ENCODE measurements around the gene NEDD4L.

NEDD4L gene

GRCh38 chr18:58310517-58310916, 266.5 kb downstream of the NEDD4L start:
- Histone ChIP-seq H3K9ac (ENCODE audit: low read length) (no peak overlapping the region), H3K36me3 (ENCODE audit: control insufficient read depth, insufficient read depth, low read length) (no peaks in the 10 kb centered on the region), H3K27me3 (ENCODE audit: control insufficient read depth, insufficient read depth, low read length) (no peaks in the 10 kb centered on the region), H3K4me3 (ENCODE audit: low read depth, low read length) (no peak overlapping the region), H3K9me3 (ENCODE audit: control insufficient read depth, insufficient read depth, low read depth, low read length) (peaks cover 3% of the 10 kb centered on the region; the same call in 1 of the 2 replicates), H3K4me1 (ENCODE audit: control insufficient read depth, insufficient read depth, low read length) (peaks cover 6% of the 10 kb centered on the region), H3K27ac (ENCODE audit: low read depth, low read length) (no peak overlapping the region)

GRCh38 chr18:58311390-58311789, 267.4 kb downstream of the NEDD4L start:
- no peaks in the 10 kb centered on the region for H3K36me3 ChIP-seq (ENCODE audit: control insufficient read depth, insufficient read depth, low read length)
- 0 out of 2 replicates have a peak, but pooled peaks cover 4% of the 10 kb centered on the region for H3K27me3 ChIP-seq (ENCODE audit: control insufficient read depth, insufficient read depth, low read length)
- H3K4me3 ChIP-seq (ENCODE audit: low read depth, low read length), result no peak overlapping the region
- peaks cover 15% of the 10 kb centered on the region for H3K4me1 ChIP-seq (ENCODE audit: control insufficient read depth, insufficient read depth, low read length)
- H3K9ac ChIP-seq (ENCODE audit: low read length), result no peak overlapping the region
- no peaks in the 10 kb centered on the region; the same call in 1 of the 2 replicates for H3K9me3 ChIP-seq (ENCODE audit: control insufficient read depth, insufficient read depth, low read depth, low read length)
- no peak overlapping the region for H3K27ac ChIP-seq (ENCODE audit: low read depth, low read length)

- Histone ChIP-seq H3K4me3 (ENCODE audit: low read depth, low read length) (no peak overlapping the region), H3K4me1 (ENCODE audit: control insufficient read depth, insufficient read depth, low read length) (peaks cover 29% of the 10 kb centered on the region), H3K27ac (ENCODE audit: low read depth, low read length) (no peak overlapping the region), H3K9me3 (ENCODE audit: control insufficient read depth, insufficient read depth, low read depth, low read length) (no peaks in the 10 kb centered on the region), H3K36me3 (ENCODE audit: control insufficient read depth, insufficient read depth, low read length) (no peaks in the 10 kb centered on the region), H3K27me3 (ENCODE audit: control insufficient read depth, insufficient read depth, low read length) (peaks cover 4% of the 10 kb centered on the region; the same call in 1 of the 2 replicates), H3K9ac (ENCODE audit: low read length) (no peak overlapping the region)
These were observed 269.5 kb downstream of the NEDD4L start for GRCh38 chr18:58313491-58314032.

- no peaks in the 10 kb centered on the region for H3K36me3 ChIP-seq (ENCODE audit: control insufficient read depth, insufficient read depth, low read length)
- H3K27me3 ChIP-seq (ENCODE audit: control insufficient read depth, insufficient read depth, low read length), result peaks cover 4% of the 10 kb centered on the region; the same call in 1 of the 2 replicates
- H3K9me3 ChIP-seq (ENCODE audit: control insufficient read depth, insufficient read depth, low read depth, low read length), result no peaks in the 10 kb centered on the region
- H3K27ac ChIP-seq (ENCODE audit: low read depth, low read length), result no peak overlapping the region
- H3K4me1 ChIP-seq (ENCODE audit: control insufficient read depth, insufficient read depth, low read length), result peaks cover 29% of the 10 kb centered on the region
- no peak overlapping the region for H3K4me3 ChIP-seq (ENCODE audit: low read depth, low read length)
- no peak overlapping the region for H3K9ac ChIP-seq (ENCODE audit: low read length)
These were observed 270.3 kb downstream of the NEDD4L start for GRCh38 chr18:58314284-58314683.

GRCh38 chr18:58315041-58315440, 271.0 kb downstream of the NEDD4L start:
- Histone ChIP-seq H3K27ac (ENCODE audit: low read depth, low read length) (no peak overlapping the region), H3K9ac (ENCODE audit: low read length) (no peak overlapping the region), H3K4me3 (ENCODE audit: low read depth, low read length) (no peak overlapping the region), H3K4me1 (ENCODE audit: control insufficient read depth, insufficient read depth, low read length) (peaks cover 29% of the 10 kb centered on the region), H3K27me3 (ENCODE audit: control insufficient read depth, insufficient read depth, low read length) (peaks cover 4% of the 10 kb centered on the region; the same call in 1 of the 2 replicates), H3K36me3 (ENCODE audit: control insufficient read depth, insufficient read depth, low read length) (no peaks in the 10 kb centered on the region), H3K9me3 (ENCODE audit: control insufficient read depth, insufficient read depth, low read depth, low read length) (no peaks in the 10 kb centered on the region)

GRCh38 chr18:58315739-58316215, 271.8 kb downstream of the NEDD4L start:
- Histone ChIP-seq H3K36me3 (ENCODE audit: control insufficient read depth, insufficient read depth, low read length) (no peaks in the 10 kb centered on the region), H3K27me3 (ENCODE audit: control insufficient read depth, insufficient read depth, low read length) (peaks cover 4% of the 10 kb centered on the region; the same call in 1 of the 2 replicates), H3K9me3 (ENCODE audit: control insufficient read depth, insufficient read depth, low read depth, low read length) (no peaks in the 10 kb centered on the region), H3K9ac (ENCODE audit: low read length) (peak overlapping the region; percentile 29), H3K4me1 (ENCODE audit: control insufficient read depth, insufficient read depth, low read length) (peaks cover 29% of the 10 kb centered on the region), H3K4me3 (ENCODE audit: low read depth, low read length) (no peak overlapping the region; the same call in 1 of the 2 replicates), H3K27ac (ENCODE audit: low read depth, low read length) (peak overlapping the region; percentile 18; the same call in 1 of the 2 replicates)

GRCh38 chr18:58316396-58317342, 272.6 kb downstream of the NEDD4L start:
- Histone ChIP-seq H3K27ac (ENCODE audit: low read depth, low read length) (no peak overlapping the region), H3K9me3 (ENCODE audit: control insufficient read depth, insufficient read depth, low read depth, low read length) (no peaks in the 10 kb centered on the region), H3K36me3 (ENCODE audit: control insufficient read depth, insufficient read depth, low read length) (no peaks in the 10 kb centered on the region), H3K4me1 (ENCODE audit: control insufficient read depth, insufficient read depth, low read length) (peaks cover 29% of the 10 kb centered on the region), H3K4me3 (ENCODE audit: low read depth, low read length) (no peak overlapping the region; the same call in 1 of the 2 replicates), H3K9ac (ENCODE audit: low read length) (peak overlapping the region; percentile 29), H3K27me3 (ENCODE audit: control insufficient read depth, insufficient read depth, low read length) (peaks cover 4% of the 10 kb centered on the region; the same call in 1 of the 2 replicates)

- peaks cover 4% of the 10 kb centered on the region; the same call in 1 of the 2 replicates for H3K27me3 ChIP-seq (ENCODE audit: control insufficient read depth, insufficient read depth, low read length)
- peaks cover 3% of the 10 kb centered on the region for H3K36me3 ChIP-seq (ENCODE audit: control insufficient read depth, insufficient read depth, low read length)
- H3K9me3 ChIP-seq (ENCODE audit: control insufficient read depth, insufficient read depth, low read depth, low read length), result no peaks in the 10 kb centered on the region
- H3K4me1 ChIP-seq (ENCODE audit: control insufficient read depth, insufficient read depth, low read length), result peaks cover 29% of the 10 kb centered on the region
- H3K9ac ChIP-seq (ENCODE audit: low read length), result no peak overlapping the region
- H3K27ac ChIP-seq (ENCODE audit: low read depth, low read length), result no peak overlapping the region
- no peak overlapping the region for H3K4me3 ChIP-seq (ENCODE audit: low read depth, low read length)
These were observed 275.7 kb downstream of the NEDD4L start for GRCh38 chr18:58319719-58320118.

- H3K36me3 ChIP-seq (ENCODE audit: control insufficient read depth, insufficient read depth, low read length), result peaks cover 8% of the 10 kb centered on the region
- no peak overlapping the region for H3K4me3 ChIP-seq (ENCODE audit: low read depth, low read length)
- H3K27ac ChIP-seq (ENCODE audit: low read depth, low read length), result no peak overlapping the region
- no peaks in the 10 kb centered on the region for H3K9me3 ChIP-seq (ENCODE audit: control insufficient read depth, insufficient read depth, low read depth, low read length)
- no peaks in the 10 kb centered on the region; the same call in 1 of the 2 replicates for H3K27me3 ChIP-seq (ENCODE audit: control insufficient read depth, insufficient read depth, low read length)
- peaks cover 17% of the 10 kb centered on the region for H3K4me1 ChIP-seq (ENCODE audit: control insufficient read depth, insufficient read depth, low read length)
- H3K9ac ChIP-seq (ENCODE audit: low read length), result no peak overlapping the region
These were observed 277.0 kb downstream of the NEDD4L start for GRCh38 chr18:58320907-58321561.

GRCh38 chr18:58321986-58322385, 278.0 kb downstream of the NEDD4L start:
- Histone ChIP-seq H3K9ac (ENCODE audit: low read length) (no peak overlapping the region), H3K36me3 (ENCODE audit: control insufficient read depth, insufficient read depth, low read length) (peaks cover 8% of the 10 kb centered on the region), H3K27me3 (ENCODE audit: control insufficient read depth, insufficient read depth, low read length) (no peaks in the 10 kb centered on the region; the same call in 1 of the 2 replicates), H3K4me1 (ENCODE audit: control insufficient read depth, insufficient read depth, low read length) (peaks cover 8% of the 10 kb centered on the region), H3K27ac (ENCODE audit: low read depth, low read length) (no peak overlapping the region), H3K9me3 (ENCODE audit: control insufficient read depth, insufficient read depth, low read depth, low read length) (no peaks in the 10 kb centered on the region), H3K4me3 (ENCODE audit: low read depth, low read length) (no peak overlapping the region)

Data from HUES6 (cell line).